HCT116 (cell line): ENCODE measurements around the gene SLC22A9. TPM values are rescaled to one million over a fixed set of nuclear protein-coding genes. Genes with fewer than 3 reads are reported as not detected.

ENCODE experiments used
- ATAC-seq: fragments of 200-7000 bp; cut with Tn5 transposase; 2 replicates; pipeline ENCODE4 v1.9.1; 2020; ENCODE audit warnings: mild to moderate bottlenecking, moderate library complexity
- BruUV-seq: library from RNA; stranded (reverse); fragments of 400-500 nt; replicated peaks from 2 replicates; lab custom pipeline; 2021; lab: Mats Ljungman, UMichigan
- CTCF ChIA-PET: fragments of 300-600 bp; sonication (Branson Sonifier 250); formaldehyde crosslinking; loops from one replicate; lab custom pipeline; 2021; ENCODE audit warnings: antibody characterized with exemption; lab: Charles Lee
- POLR2A ChIA-PET: fragments of 300-600, 350-600 bp; sonication (Branson Sonifier 250); formaldehyde crosslinking; loops from one replicate; lab custom pipeline; 2021; ENCODE audit warnings: antibody characterized with exemption; lab: Charles Lee
- RAD21 ChIA-PET, 2 experiments: fragments of 300-600 bp; sonication (Branson Sonifier 250); formaldehyde crosslinking; loops; one replicate each; lab custom pipeline; 2023; ENCODE audit warnings: low total read pairs in 2 of 2; ENCODE audit not compliant: uncharacterized antibody in 2 of 2, unreplicated experiment in 2 of 2, low non-redundant PET in 1 of 2; lab: Charles Lee
- DNase-seq: peaks from one replicate; pipeline ENCODE4 v3.0.0-alpha.2; 2010; ENCODE audit warnings: low read depth, low spot score
- H2AFZ ChIP-seq: fragments of 200-600 bp; shearing (Covaris generic), sonication (generic); 2 replicates; pipeline ENCODE4 v1.6.1; 2017; ENCODE audit warnings: low read depth, mixed run types, mixed read lengths, antibody characterized with exemption, low read length; ENCODE audit not compliant: poor library complexity, severe bottlenecking
- H3K27ac ChIP-seq: 2 replicates; pipeline ENCODE4 v1.5.1; 2012; ENCODE audit warnings: low read depth, low read length
- H3K27me3 ChIP-seq: fragments of 200-600 bp; sonication (generic); 2 replicates; pipeline ENCODE4 v1.6.1; 2016; ENCODE audit warnings: mixed run types, low read length, mixed read lengths; ENCODE audit not compliant: insufficient read depth
- H3K36me3 ChIP-seq, 2 experiments: fragments of 200-500 bp in 1 of 2; fragments of 200-600 bp in 1 of 2; sonication (Bioruptor generic) in 1 of 2; sonication (generic) in 1 of 2; 2 replicates each; pipeline versions ENCODE4 v1.5.1 to v1.6.1; 2014 to 2016; ENCODE audit warnings: low read length in 2 of 2, inconsistent platforms in 1 of 2, mixed read lengths in 1 of 2, mixed run types in 1 of 2; ENCODE audit not compliant: insufficient read depth in 2 of 2, control insufficient read depth in 1 of 2
- H3K4me1 ChIP-seq, 2 experiments: fragments of 200-600 bp in 1 of 2; sonication (generic) in 1 of 2; 2 replicates each; pipeline versions ENCODE4 v1.5.1 to v1.6.1; 2012 to 2017; ENCODE audit warnings: low read length in 2 of 2, inconsistent platforms in 1 of 2, mild to moderate bottlenecking in 1 of 2, mixed read lengths in 1 of 2, mixed run types in 1 of 2, moderate library complexity in 1 of 2; ENCODE audit not compliant: insufficient read depth in 2 of 2, control insufficient read depth in 1 of 2
- H3K4me2 ChIP-seq: fragments of 200-600 bp; sonication (generic); 2 replicates; pipeline ENCODE4 v1.6.1; 2017; ENCODE audit warnings: mixed run types, low read length, mixed read lengths
- H3K4me3 ChIP-seq, 2 experiments: fragments of 200-600 bp in 1 of 2; sonication (generic) in 1 of 2; replicated peaks in 1 of 2; 2 replicates each; pipeline ENCODE4 v1.5.1; 2011 to 2016; ENCODE audit warnings: low read length in 2 of 2, control low read depth in 1 of 2, low read depth in 1 of 2, mild to moderate bottlenecking in 1 of 2, mixed read lengths in 1 of 2, mixed run types in 1 of 2
- H3K79me2 ChIP-seq: fragments of 200-600 bp; sonication (generic); 2 replicates; pipeline ENCODE4 v1.6.1; 2017; ENCODE audit warnings: mild to moderate bottlenecking, mixed run types, low read length, moderate library complexity, mixed read lengths; ENCODE audit not compliant: insufficient read depth
- H3K9ac ChIP-seq: fragments of 200-600 bp; sonication (generic); 2 replicates; pipeline ENCODE4 v1.6.1; 2016; ENCODE audit warnings: low read length, mixed read lengths
- H3K9me2 ChIP-seq: fragments of 200-600 bp; sonication (generic), shearing (Covaris generic); 2 replicates; pipeline ENCODE4 v1.6.1; 2017; ENCODE audit warnings: mixed run types, mild to moderate bottlenecking, moderate library complexity; ENCODE audit not compliant: insufficient read depth
- H3K9me3 ChIP-seq, 2 experiments: fragments of 200-500 bp in 1 of 2; fragments of 200-600 bp in 1 of 2; sonication (Bioruptor generic) in 1 of 2; sonication (generic) in 1 of 2; 2 replicates each; pipeline ENCODE4 v1.6.1; 2014 to 2017; ENCODE audit warnings: low read length in 2 of 2, mixed read lengths in 2 of 2, inconsistent platforms in 1 of 2, low read depth in 1 of 2, mild to moderate bottlenecking in 1 of 2, mixed run types in 1 of 2, moderate library complexity in 1 of 2; ENCODE audit not compliant: control insufficient read depth in 1 of 2, insufficient read depth in 1 of 2
- H4K20me1 ChIP-seq: fragments of 200-600 bp; sonication (generic), shearing (Covaris generic); 2 replicates; pipeline ENCODE4 v1.6.1; 2017; ENCODE audit warnings: mixed run types, mild to moderate bottlenecking, moderate library complexity; ENCODE audit not compliant: insufficient read depth
- ATF3 ChIP-seq: IDR thresholded peaks from 2 replicates; pipeline ENCODE4 v1.6.1; 2012
- CBX3 ChIP-seq: IDR thresholded peaks from 2 replicates; pipeline ENCODE4 v1.6.1; 2012; ENCODE audit warnings: low read depth
- EGR1 ChIP-seq: IDR thresholded peaks from 2 replicates; pipeline ENCODE4 v1.6.1; 2012; ENCODE audit warnings: low read depth
- EZH2phosphoT487 ChIP-seq: fragments of 200-600 bp; IDR thresholded peaks from 2 replicates; pipeline ENCODE4 v1.6.1; 2018; ENCODE audit warnings: antibody characterized with exemption, borderline replicate concordance
- FOSL1 ChIP-seq: IDR thresholded peaks from 2 replicates; pipeline ENCODE4 v1.6.1; 2012; ENCODE audit warnings: low read depth
- JUND ChIP-seq: IDR thresholded peaks from 2 replicates; pipeline ENCODE4 v1.6.1; 2012
- MAX ChIP-seq: IDR thresholded peaks from 2 replicates; pipeline ENCODE4 v1.6.1; 2012
- POLR2A ChIP-seq: IDR thresholded peaks from 2 replicates; pipeline ENCODE4 v1.7.0; 2011; ENCODE audit warnings: borderline replicate concordance; ENCODE audit not compliant: insufficient read depth, insufficient read length; ENCODE audit errors: extremely low read depth
- POLR2AphosphoS5 ChIP-seq: IDR thresholded peaks from 2 replicates; pipeline ENCODE4 v1.6.1; 2011; ENCODE audit warnings: mild to moderate bottlenecking, low read depth, low read length, moderate library complexity
- RAD21 ChIP-seq: IDR thresholded peaks from 2 replicates; pipeline ENCODE4 v1.6.1; 2012; ENCODE audit warnings: low read depth, mild to moderate bottlenecking
- SIN3A ChIP-seq: IDR thresholded peaks from 2 replicates; pipeline ENCODE4 v1.6.1; 2012; ENCODE audit warnings: low read depth
- SP1 ChIP-seq: IDR thresholded peaks from 2 replicates; pipeline ENCODE4 v1.6.1; 2012; ENCODE audit warnings: low read depth
- SRF ChIP-seq: IDR thresholded peaks from 2 replicates; pipeline ENCODE4 v1.6.1; 2012; ENCODE audit warnings: low read depth
- YY1 ChIP-seq: IDR thresholded peaks from 2 replicates; pipeline ENCODE4 v1.6.1; 2011; ENCODE audit warnings: low read length, low read depth, moderate library complexity, mild to moderate bottlenecking; ENCODE audit not compliant: insufficient replicate concordance; ENCODE audit errors: extremely low read depth
- ZBTB33 ChIP-seq: IDR thresholded peaks from 2 replicates; pipeline ENCODE4 v1.6.1; 2011; ENCODE audit warnings: mild to moderate bottlenecking, low read length, moderate library complexity; ENCODE audit not compliant: insufficient replicate concordance; ENCODE audit errors: extremely low read depth
- ZFX ChIP-seq: fragments of 450-650 bp; IDR thresholded peaks from 2 replicates; pipeline ENCODE4 v1.6.1; 2017
- ZNF274 ChIP-seq: fragments of 200-500 bp; sonication (Bioruptor generic); IDR thresholded peaks from 2 replicates; pipeline ENCODE4 v1.6.1; 2014; ENCODE audit warnings: mild to moderate bottlenecking, low read depth, low read length, inconsistent platforms
- intact Hi-C: fragments of 100-400 bp; cut with micrococcal nuclease; formaldehyde crosslinking; loops from 2 replicates; pipeline ENCODE4 v1.10.0; 2022
- total RNA-seq: library from RNA; stranded (reverse); gene quantifications from one replicate; pipeline ENCODE4 v1.2.1, GENCODE V29; 2021; ENCODE audit not compliant: unreplicated experiment

Gene SLC22A9
- total RNA-seq, 1 experiment from 2014 or later = not detected

- ATAC-seq = no peak
- no peaks in the 10 kb centered on the region for H3K9me2 ChIP-seq
- no peak overlapping the region for H3K4me2 ChIP-seq
- no peak for DNase-seq
- no peak overlapping the region for H3K4me3 ChIP-seq
- H3K4me1 ChIP-seq = no peaks in the 10 kb centered on the region
- no peaks in the 10 kb centered on the region for H3K79me2 ChIP-seq
- POLR2A ChIA-PET = no interaction called here
- CTCF ChIA-PET = no interaction called here
- no peak overlapping the region for H2AFZ ChIP-seq
- no peak overlapping the region for H3K9ac ChIP-seq
- no peak for TF ChIP-seq SRF
- no peak for TF ChIP-seq JUND
- no peak for TF ChIP-seq EZH2phosphoT487
- TF ChIP-seq SP1 = no peak
- no peak for TF ChIP-seq ZFX
- no peak for TF ChIP-seq CBX3
- no peak for TF ChIP-seq ZBTB33
- TF ChIP-seq SIN3A = no peak
- TF ChIP-seq RAD21 = no peak
- no peak for TF ChIP-seq ZNF274
- TF ChIP-seq ATF3 = no peak
- no peak for TF ChIP-seq POLR2AphosphoS5
- no peak for TF ChIP-seq EGR1
- TF ChIP-seq MAX = no peak
- TF ChIP-seq POLR2A = no peak
- no peak for TF ChIP-seq YY1
- no peak for TF ChIP-seq FOSL1
- no peaks in the 10 kb centered on the region for H3K36me3 ChIP-seq
- intact Hi-C loops = no loop called here
- H4K20me1 ChIP-seq = no peaks in the 10 kb centered on the region
- H3K9me3 ChIP-seq = no peaks in the 10 kb centered on the region
- H3K27ac ChIP-seq = no peak overlapping the region
- H3K27me3 ChIP-seq = peaks cover 10% of the 10 kb centered on the region
- RAD21 ChIA-PET = no interaction called here
- BruUV-seq = no TSS peak
Observed at GRCh38 chr11:63406458-63406857, 36.9 kb downstream of the SLC22A9 start.
